ENCODE results near the gene THADA. TPM values are rescaled to one million over a fixed set of nuclear protein-coding genes. Genes with fewer than 3 reads are reported as not detected.

Gene THADA
- total RNA-seq, 2 experiments from 2014 or later, result 32.0 to 32.1 TPM

DNA sequence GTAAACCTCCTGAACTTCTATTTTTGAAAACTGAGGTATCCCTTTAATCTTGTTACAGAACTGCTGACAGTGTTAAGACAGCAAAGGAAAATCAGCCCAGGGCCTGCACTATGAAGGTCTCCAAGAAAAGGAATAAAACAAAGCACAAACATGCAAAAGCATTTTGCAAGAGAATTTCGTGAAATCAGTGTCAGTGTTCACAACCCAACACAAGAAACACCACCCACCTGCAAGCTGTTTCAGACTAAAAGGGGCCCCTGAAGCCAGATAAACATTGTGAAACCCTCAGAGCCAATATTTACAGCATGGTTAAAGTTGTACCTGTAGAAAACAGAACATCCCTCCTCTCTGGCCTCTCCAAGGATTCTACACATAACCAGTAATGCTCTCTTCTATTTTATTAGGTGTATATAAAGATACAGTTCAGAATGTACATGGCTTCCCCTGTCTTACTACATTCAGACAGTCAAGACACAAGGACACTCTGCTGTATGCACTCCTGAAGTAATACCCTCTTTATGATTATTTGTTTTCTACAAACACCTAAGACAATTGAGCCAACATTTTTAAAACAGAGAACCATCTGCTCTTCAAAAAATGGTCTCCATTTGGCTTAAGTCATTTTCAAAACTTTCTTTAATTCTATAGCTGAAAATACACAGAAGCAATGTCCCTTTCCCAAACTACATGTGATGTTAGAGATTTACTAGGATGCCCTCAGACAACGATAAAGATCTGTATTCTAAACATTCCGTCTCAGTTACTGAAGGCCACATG is 219.9 kb downstream of the THADA start:
- Mint-ChIP-seq H3K9me3 (ENCODE audit: low read depth) (no peaks in the 10 kb centered on the region), H3K27ac (no peak overlapping the region), H3K4me3 (no peak overlapping the region), H3K27me3 (no peaks in the 10 kb centered on the region), H3K36me3 (peaks cover 15% of the 10 kb centered on the region), H3K4me1 (peaks cover 3% of the 10 kb centered on the region)
- ATAC-seq (no peak), DNase-seq (no peak)
- CTCF ChIA-PET, result no interaction called here

DNA sequence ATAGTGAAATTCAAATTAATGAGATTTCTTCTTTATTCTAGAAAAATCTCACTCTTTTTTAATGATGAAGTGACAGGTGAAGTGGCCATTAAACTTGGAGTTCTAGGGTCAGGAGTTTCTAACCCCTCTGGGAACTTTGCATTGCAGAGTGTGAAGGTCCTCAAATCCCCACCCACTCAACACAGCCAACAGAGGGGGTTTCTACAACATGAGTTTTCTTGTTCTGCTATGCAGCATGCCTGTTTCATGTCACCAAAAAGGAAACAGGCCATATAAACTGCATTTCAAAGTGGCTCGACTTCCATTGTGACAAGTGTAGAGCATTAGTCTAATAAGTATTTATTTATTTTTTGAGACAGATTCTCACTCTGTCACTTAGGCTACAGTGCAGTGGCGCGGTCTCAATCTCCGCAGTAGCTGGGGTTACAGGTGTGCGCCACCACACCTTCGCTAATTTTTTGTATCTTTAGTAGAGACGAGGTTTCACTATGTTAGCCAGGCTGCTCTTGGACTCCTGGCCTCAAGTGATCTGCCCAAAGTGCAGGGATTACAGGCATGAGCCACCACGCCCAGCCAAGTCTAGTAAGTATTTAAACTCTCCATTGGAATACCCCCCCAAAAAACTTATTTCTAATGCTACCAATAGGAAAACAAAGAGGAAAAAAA is 223.3 kb downstream of the THADA start:
- Mint-ChIP-seq H3K9me3 (ENCODE audit: low read depth) (no peaks in the 10 kb centered on the region), H3K4me1 (peaks cover 3% of the 10 kb centered on the region), H3K4me3 (no peak overlapping the region), H3K36me3 (peaks cover under 1% of the 10 kb centered on the region), H3K27ac (no peak overlapping the region), H3K27me3 (no peaks in the 10 kb centered on the region)
- ATAC-seq (no peak), DNase-seq (no peak)
- CTCF ChIA-PET, result no interaction called here

DNA sequence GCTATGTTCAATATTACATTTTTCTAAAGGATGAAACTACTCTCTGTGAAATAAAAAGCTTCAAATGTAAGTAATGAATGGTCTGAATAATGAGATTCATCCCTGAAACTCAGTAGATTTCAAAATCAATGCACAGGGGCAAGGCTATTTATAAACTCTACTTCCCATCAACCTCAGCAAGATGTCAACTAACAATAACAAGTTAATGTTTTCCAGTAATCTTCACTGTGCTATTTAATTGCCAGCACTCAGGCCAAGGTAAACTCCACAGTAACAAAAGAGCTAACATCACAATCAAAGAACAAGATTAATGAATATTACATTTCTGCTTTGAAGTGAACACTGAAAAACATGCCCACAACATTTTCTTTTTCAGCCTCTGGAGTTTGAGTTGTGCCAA is 225.1 kb downstream of the THADA start:
- DNase-seq (no peak), ATAC-seq (no peak)
- Mint-ChIP-seq H3K36me3 (peaks cover 7% of the 10 kb centered on the region), H3K9me3 (ENCODE audit: low read depth) (no peaks in the 10 kb centered on the region), H3K27ac (no peak overlapping the region), H3K27me3 (no peaks in the 10 kb centered on the region), H3K4me1 (peaks cover 3% of the 10 kb centered on the region), H3K4me3 (no peak overlapping the region)
- CTCF ChIA-PET, result no interaction called here

DNA sequence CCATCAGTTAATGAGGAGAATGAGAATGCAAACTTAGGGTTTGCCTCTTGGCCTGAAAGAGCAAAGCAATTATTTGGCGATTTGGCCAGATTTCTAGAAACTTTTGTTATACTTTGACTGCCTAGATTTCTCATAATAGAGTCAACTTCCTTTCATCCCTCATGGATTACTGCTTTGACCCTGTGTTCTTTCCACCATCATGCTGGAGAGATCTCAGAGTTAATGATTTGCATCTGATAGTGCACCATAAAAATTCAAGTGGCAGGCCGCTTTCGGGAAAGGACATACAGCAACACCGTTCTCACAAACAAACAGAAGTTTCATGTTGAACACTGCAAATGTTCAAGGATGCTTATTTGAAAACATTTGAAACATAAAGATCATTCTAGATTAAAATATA is 225.7 kb downstream of the THADA start:
- DNase-seq (no peak), ATAC-seq (no peak)
- CTCF ChIA-PET, result no interaction called here
- Mint-ChIP-seq H3K27ac (no peak overlapping the region), H3K27me3 (no peaks in the 10 kb centered on the region), H3K9me3 (ENCODE audit: low read depth) (no peaks in the 10 kb centered on the region), H3K4me3 (no peak overlapping the region), H3K36me3 (peaks cover 7% of the 10 kb centered on the region), H3K4me1 (peaks cover 3% of the 10 kb centered on the region)

DNA sequence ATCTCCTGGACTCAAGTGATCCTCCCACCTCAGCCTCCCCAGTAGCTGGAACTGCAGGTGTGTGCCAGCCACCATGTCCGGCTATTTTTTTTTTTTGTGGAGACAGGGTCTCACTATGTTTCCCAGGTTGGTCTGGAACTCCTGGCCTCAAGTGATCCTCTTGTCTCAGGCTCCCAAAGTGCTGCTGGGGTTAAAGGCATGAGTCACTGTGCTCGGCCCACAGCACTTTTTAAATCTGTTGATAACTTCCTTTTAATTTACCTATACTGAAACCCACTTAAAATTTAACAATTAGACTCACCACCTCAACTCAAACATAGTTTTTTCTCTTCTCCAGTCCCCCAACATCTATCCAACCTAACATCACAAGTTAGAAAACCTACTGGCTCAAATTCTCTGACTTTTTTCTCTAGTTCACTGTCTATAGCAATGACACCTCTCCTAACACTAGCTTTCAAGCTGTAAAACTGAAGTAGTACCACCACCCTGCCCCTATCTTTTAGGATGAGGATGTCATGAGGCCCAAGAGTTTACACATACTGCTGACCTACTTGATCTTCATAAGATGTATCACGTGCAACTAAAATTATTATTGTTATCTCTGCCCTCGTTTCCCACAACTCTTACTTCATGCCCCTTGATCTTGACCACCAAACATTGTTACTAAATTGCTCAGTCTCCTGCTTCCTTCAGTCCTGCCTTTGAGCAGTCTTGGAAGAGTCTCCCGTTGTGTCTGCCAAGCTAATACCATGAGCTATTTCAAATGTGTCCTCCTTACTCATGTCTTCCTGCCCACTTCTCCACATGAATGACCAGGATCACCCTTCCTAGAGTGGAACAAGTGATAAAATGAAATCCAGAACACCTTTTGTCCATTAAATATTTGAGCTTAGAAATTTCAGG is 227.1 kb downstream of the THADA start:
- Mint-ChIP-seq H3K4me3 (no peak overlapping the region), H3K27me3 (no peaks in the 10 kb centered on the region), H3K9me3 (ENCODE audit: low read depth) (no peaks in the 10 kb centered on the region), H3K4me1 (peaks cover 3% of the 10 kb centered on the region), H3K36me3 (peaks cover 7% of the 10 kb centered on the region), H3K27ac (no peak overlapping the region)
- CTCF ChIA-PET, result interaction anchor here (0.8 to 1.3 kb wide), 2 partner anchors 45 to 116 kb away, joined by 3 read pairs; no protein-coding TSS in a partner anchor
- ATAC-seq (no peak), DNase-seq (no peak)

DNA sequence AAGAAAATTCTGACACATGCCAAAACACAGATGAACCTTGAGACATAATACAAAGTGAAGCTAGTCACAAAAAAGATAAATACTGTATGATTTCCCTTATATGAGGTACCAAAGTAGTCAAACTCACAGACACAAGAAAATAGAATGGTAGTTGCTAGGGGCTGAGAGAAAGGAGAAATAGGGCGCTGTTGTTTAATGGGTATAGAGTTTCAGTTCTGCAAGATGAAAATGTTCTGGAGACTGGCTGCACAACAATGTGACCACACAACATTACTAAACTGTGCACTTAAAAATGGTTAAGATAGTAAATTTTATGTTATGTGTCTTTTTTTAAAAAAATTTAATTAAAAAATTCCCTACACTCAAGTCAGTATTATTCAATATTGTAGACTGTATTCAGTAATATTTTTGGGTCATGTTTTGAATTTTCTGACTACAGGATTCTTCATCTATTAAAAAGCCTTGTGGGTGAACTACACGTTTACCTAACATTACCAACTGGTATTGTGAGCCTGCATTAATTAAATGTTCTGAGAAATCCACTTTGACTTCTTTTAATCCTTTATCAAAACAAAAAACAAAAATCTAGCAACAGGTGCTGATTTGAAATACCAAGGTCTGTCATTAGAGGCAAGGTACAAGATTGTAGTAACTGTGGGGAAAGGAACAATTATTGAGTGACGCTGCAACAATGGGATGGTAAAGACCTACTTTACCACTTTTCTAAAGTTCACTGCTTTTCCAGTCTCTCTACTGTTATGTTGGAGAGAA is 228.6 kb downstream of the THADA start:
- H3K4me3 Mint-ChIP-seq, result no peak overlapping the region
- no peak for ATAC-seq

DNA sequence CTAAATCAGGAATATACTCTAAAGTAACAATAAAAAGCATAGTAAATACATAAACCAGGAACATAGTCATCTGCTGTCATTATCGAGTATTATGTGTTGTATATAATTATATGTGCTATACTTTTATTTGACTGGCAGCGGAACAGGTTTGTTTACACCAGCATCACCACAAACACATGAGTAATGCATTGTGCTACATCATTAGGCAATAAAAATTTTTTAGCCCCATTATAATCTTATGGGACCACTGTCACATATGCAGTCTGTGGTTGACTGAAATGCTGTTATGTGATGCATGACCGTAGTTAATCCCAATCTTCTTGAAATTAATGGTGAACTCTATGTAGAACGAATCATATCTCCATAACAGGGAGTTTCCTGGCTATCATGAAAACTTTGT is 232.7 kb downstream of the THADA start:
- no peak for ATAC-seq
- DNase-seq, result no peak
- Mint-ChIP-seq H3K36me3 (peaks cover 11% of the 10 kb centered on the region), H3K4me1 (no peaks in the 10 kb centered on the region), H3K27me3 (no peaks in the 10 kb centered on the region), H3K9me3 (ENCODE audit: low read depth) (no peaks in the 10 kb centered on the region), H3K27ac (no peak overlapping the region), H3K4me3 (no peak overlapping the region)
- CTCF ChIA-PET, result no interaction called here

More for the DNA sequence above, 228.6 kb downstream of the THADA start:
- Mint-ChIP-seq H3K27me3 (no peaks in the 10 kb centered on the region), H3K9me3 (ENCODE audit: low read depth) (no peaks in the 10 kb centered on the region), H3K4me1 (peaks cover 3% of the 10 kb centered on the region), H3K36me3 (peaks cover 7% of the 10 kb centered on the region), H3K27ac (no peak overlapping the region)
- no peak for DNase-seq
- CTCF ChIA-PET, result no interaction called here

DNA sequence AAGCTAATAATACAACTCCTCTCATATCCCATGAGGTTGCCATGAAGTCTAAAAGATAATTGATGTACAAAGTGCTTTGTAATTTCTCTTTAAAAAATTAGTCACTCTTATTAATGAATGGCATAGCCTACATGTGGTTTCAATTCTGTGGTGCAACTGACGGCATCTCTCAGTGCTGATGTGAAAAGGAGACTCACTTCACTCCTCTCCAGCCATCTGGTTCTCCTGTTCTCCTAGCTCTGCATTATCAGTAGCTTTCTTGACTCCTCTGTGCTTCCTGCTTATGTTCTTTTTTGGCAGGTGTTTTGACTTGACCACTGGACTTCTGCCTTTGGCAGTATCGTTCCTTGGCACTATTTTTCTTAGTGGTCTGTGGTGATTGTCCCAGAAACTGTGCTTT is 234.6 kb downstream of the THADA start:
- H3K27me3 Mint-ChIP-seq, result no peaks in the 10 kb centered on the region
- CTCF ChIA-PET, result no interaction called here
- no peaks in the 10 kb centered on the region for H3K9me3 Mint-ChIP-seq (ENCODE audit: low read depth)
- no peak overlapping the region for H3K27ac Mint-ChIP-seq
- H3K4me1 Mint-ChIP-seq, result no peaks in the 10 kb centered on the region
- ATAC-seq (no peak), DNase-seq (no peak)
- peaks cover 6% of the 10 kb centered on the region for H3K36me3 Mint-ChIP-seq
- H3K4me3 Mint-ChIP-seq, result no peak overlapping the region

DNA sequence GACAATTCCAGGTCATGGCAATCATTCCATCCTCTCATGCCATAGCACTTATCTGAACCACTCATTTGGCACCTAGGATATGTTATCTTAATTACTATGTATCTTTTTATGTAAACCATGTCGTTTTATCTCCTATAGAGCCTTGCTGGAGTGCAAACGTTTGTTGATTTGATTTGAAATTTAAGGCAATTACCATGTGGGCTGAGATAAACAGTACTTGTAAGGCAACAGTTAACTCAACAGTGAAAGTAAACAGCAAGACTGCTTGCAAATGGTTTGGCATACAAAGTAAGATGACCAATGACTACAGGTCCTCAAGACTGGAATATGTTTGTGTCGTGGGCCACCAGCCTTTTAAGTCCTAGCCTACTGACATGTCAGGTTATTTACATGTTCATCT is 235.7 kb downstream of the THADA start:
- Mint-ChIP-seq H3K27ac (no peak overlapping the region), H3K4me1 (no peaks in the 10 kb centered on the region), H3K27me3 (no peaks in the 10 kb centered on the region), H3K36me3 (peaks cover 9% of the 10 kb centered on the region), H3K9me3 (ENCODE audit: low read depth) (no peaks in the 10 kb centered on the region), H3K4me3 (no peak overlapping the region)
- CTCF ChIA-PET, result no interaction called here
- DNase-seq, result no peak
- ATAC-seq, result no peak

DNA sequence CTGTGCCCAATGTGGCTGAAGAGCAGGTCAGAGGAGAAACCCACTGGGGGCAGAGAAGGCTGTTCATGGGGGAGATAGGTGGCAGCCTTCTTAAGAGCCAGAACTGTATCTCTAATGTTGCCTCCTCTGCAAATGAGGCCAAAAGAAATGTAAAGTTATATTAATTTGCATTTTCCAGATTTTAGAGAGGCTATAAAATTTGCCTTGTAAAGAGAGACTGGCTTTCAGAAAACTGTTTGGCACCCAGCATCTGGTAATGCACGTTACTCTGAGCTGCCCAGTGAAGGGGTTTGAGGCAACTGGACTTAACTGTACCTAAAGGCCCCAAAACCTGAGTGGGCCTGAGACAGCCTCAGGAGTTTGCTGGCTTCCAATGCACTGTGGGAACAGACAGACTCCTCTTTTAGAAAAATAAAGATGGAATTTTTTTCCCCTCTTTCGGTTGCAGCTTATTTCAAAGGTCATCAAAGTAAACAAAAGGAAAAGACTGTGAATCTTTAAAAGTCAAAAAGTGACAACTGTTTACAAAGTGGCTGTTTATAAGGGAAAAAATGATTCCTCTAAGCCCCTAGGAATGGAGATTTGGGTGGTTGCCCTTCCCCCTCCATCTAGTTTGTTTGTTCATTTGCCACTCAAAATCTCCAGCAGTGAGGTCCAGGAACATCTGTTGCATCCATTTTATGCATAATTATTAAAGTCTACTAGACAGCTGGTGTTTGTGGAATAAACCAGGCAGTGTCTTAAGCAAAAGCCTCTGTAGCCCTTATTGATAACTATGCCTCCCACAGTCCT is 237.2 kb downstream of the THADA start:
- Mint-ChIP-seq H3K4me1 (no peaks in the 10 kb centered on the region), H3K9me3 (ENCODE audit: low read depth) (no peaks in the 10 kb centered on the region), H3K4me3 (no peak overlapping the region), H3K27me3 (no peaks in the 10 kb centered on the region), H3K36me3 (peaks cover 11% of the 10 kb centered on the region), H3K27ac (no peak overlapping the region)
- CTCF ChIA-PET, result no interaction called here
- ATAC-seq (no peak), DNase-seq (no peak)

DNA sequence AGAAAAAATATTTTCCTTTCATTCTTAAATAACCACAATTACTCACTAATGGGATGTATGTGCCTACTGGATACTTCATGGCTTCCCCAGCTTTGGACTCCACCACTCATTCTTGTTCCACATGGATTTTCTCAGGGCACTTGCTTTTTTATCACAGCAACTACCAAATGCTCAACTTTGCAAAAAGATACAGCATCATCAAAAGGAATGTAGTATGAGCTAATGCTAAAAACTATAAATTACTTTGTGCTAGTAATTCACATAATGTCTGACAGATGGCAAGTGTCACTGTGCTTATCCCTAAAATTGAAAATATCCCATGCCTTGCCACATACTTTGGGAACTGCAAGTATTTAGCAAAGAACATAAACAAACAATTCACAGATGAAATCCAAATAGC is 239.1 kb downstream of the THADA start:
- Mint-ChIP-seq H3K36me3 (peaks cover 11% of the 10 kb centered on the region), H3K27me3 (no peaks in the 10 kb centered on the region), H3K9me3 (ENCODE audit: low read depth) (no peaks in the 10 kb centered on the region), H3K27ac (no peak overlapping the region), H3K4me3 (no peak overlapping the region), H3K4me1 (no peaks in the 10 kb centered on the region)
- DNase-seq (no peak), ATAC-seq (no peak)
- CTCF ChIA-PET, result interaction anchor here (0.6 kb wide), 1 partner anchor 410 kb away, joined by 3 read pairs; no protein-coding TSS in a partner anchor

DNA sequence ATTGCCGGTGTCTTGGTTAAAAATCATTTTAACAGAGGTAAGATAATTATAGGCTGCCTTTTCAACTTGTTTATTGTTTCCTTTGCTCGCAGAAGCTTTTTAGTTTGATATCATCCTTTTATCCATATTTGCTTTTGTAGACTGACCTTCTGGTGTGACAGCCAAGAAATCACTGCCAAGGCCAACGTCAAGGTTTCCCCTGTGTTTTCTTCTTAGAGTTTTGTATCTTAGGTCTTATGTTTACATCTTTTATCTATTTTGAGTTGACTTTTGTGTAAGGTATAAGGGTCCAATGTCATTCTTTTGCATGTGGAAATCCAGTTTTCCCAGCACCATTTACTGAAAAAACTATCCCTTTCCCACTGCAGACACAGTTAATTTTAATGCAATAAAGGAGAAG is 240.4 kb downstream of the THADA start:
- ATAC-seq, result no peak
- CTCF ChIA-PET, result no interaction called here
- Mint-ChIP-seq H3K27me3 (no peaks in the 10 kb centered on the region), H3K4me3 (no peak overlapping the region), H3K27ac (no peak overlapping the region), H3K4me1 (no peaks in the 10 kb centered on the region), H3K9me3 (ENCODE audit: low read depth) (no peaks in the 10 kb centered on the region), H3K36me3 (peaks cover 9% of the 10 kb centered on the region)
- DNase-seq, result no peak

Measured in activated CD8-positive, alpha-beta memory T cell treated with anti-CD3 and anti-CD28 coated beads, Interleukin-2, amount 10 ng/mL, durations not matched to agents 7 days and 5 days (primary cell).